BJ (cell line): ENCODE data around the gene STIM1. TPM values are rescaled to one million over a fixed set of nuclear protein-coding genes. Genes with fewer than 3 reads are reported as not detected.
"Not testable (repeated sequence)": the region's sequence is repeated elsewhere in the genome, so short reads cannot be mapped to it uniquely, and the experiment has no call there.

ENCODE experiments used
- CTCF ChIA-PET: fragments of 350-600 bp; formaldehyde crosslinking; extraction: SDS; loops from one replicate; lab custom pipeline; 2021; ENCODE audit warnings: antibody characterized with exemption, inconsistent platforms; lab: Yijun Ruan, JAX
- POLR2A ChIA-PET: fragments of 300-600 bp; sonication (Branson Sonifier 250); formaldehyde crosslinking; extraction: SDS; loops from one replicate; lab custom pipeline; 2021; ENCODE audit warnings: antibody characterized with exemption; lab: Charles Lee
- DNase-seq: peaks from one replicate; pipeline ENCODE4 v3.0.0-alpha.2; 2011; ENCODE audit warnings: low read depth
- H3K27me3 ChIP-seq: 2 replicates; pipeline ENCODE4 v1.6.0; 2011; ENCODE audit warnings: low read length; ENCODE audit not compliant: control insufficient read depth, insufficient read depth
- H3K36me3 ChIP-seq: 2 replicates; pipeline ENCODE4 v1.5.1; 2011; ENCODE audit warnings: low read length; ENCODE audit not compliant: control insufficient read depth, insufficient read depth
- H3K4me3 ChIP-seq: 2 replicates; pipeline ENCODE4 v1.5.1; 2011; ENCODE audit warnings: low read depth, mild to moderate bottlenecking, control low read depth, low read length
- CTCF ChIP-seq: IDR thresholded peaks from 2 replicates; pipeline ENCODE4 v1.5.1; 2011; ENCODE audit warnings: low read depth, mild to moderate bottlenecking, control low read depth, inconsistent platforms, low read length, moderate library complexity; ENCODE audit not compliant: insufficient read depth
- polyA plus RNA-seq: library from polyadenylated mRNA; depleted of rRNA; stranded (reverse); fragments of >200 nt; gene quantifications from 2 replicates; pipeline ENCODE4 v1.2.3, GENCODE V29; 2011

Gene STIM1
- polyA plus RNA-seq, 1 experiment: 54.6 TPM

GRCh38 chr11:3859373-3859881 is 4.0 kb downstream of the STIM1 start:
- H3K36me3 ChIP-seq: no peaks in the 10 kb centered on the region
- no peak for TF ChIP-seq CTCF
- ChIA-PET CTCF (interaction anchor here (1.8 kb wide), 1 partner anchor 10 kb away, joined by 14 read pairs; no protein-coding TSS in a partner anchor), POLR2A (no interaction called here)
- no peaks in the 10 kb centered on the region for H3K27me3 ChIP-seq
- no peak overlapping the region for H3K4me3 ChIP-seq
- no peak for DNase-seq

DNA sequence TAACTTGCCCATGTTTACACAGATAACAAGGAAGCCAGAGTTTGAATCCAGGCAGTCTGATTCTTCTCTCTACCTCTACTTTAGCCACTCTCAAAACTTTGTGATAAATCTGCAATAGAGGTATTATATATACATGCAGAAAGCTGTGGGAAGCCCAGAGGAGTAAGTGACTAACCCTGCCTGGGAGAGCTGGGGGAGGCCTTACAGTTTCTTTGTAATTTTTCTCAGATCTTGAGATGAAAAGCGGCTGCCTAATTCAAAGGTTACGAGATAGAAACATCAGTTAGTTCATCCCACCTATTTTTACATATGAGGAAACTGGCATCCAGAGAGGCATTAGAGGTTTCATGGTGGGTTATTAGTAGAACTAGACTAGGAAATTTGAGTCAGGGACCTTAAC is 4.9 kb downstream of the STIM1 start:
- H3K27me3 ChIP-seq: no peaks in the 10 kb centered on the region
- DNase-seq: no peak
- no peak overlapping the region for H3K4me3 ChIP-seq
- no peak for TF ChIP-seq CTCF
- CTCF ChIA-PET: interaction anchor here (1.8 kb wide), 1 partner anchor 11 kb away, joined by 14 read pairs; no protein-coding TSS in a partner anchor
- H3K36me3 ChIP-seq: no peaks in the 10 kb centered on the region
- POLR2A ChIA-PET: interaction anchor here (0.8 kb wide), 1 partner anchor 184 kb away, joined by 4 read pairs; no protein-coding TSS in a partner anchor

DNA sequence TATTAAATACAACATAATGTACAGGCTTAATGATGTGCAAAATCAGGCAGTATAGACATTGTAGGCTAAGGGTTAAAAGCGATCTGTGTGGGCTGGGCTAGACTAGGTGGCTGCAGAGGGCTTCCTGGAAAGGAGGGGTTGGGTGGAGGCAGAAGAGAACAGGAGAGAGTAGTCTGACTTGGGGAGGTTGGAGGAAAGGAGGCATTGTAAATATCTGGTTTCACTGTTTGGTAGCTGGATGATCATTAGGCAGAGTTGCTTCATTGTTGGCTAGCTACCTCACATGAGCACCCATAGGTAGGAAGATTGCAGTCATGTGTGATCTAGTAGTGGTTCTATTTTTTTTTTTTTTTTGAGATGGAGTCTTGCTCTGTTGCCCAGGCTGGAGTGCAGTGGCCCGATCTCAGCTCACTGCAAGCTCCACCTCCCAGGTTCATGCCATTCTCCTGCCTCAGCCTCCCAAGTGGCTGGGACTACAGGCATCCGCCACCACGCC is 5.5 kb downstream of the STIM1 start:
- H3K4me3 ChIP-seq, H3K27me3 ChIP-seq, H3K36me3 ChIP-seq, DNase-seq: not testable (repeated sequence)
- ChIA-PET CTCF (interaction anchor here (1.0 to 1.8 kb wide), 2 partner anchors 12 kb away, joined by 3 to 14 read pairs; no protein-coding TSS in a partner anchor), POLR2A (interaction anchor here (0.8 kb wide), 1 partner anchor 184 kb away, joined by 4 read pairs; no protein-coding TSS in a partner anchor)

DNA sequence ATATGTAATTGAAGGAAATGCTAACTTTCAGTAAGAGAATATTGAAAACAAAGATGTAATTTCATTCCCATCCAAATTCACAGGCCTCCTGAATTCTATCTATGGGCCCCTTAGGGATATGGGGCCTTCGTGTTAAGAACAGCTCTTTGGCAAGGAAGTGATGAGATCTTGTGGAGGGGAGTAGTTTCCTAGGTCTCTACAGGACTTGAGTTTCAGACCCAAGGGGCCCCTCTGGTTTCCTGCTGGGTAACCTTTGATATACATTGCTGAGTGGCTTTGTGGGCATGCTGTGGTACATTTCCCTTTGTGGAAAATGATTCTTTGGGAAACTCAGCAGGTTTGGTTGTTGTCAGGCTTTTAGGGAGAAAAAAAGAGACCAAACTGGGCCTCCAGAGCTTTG is 6.2 kb downstream of the STIM1 start:
- no peak overlapping the region for H3K4me3 ChIP-seq
- ChIA-PET CTCF (interaction anchor here (1.0 to 1.2 kb wide), 2 partner anchors 13 to 204 kb away, joined by 3 read pairs; no protein-coding TSS in a partner anchor), POLR2A (no interaction called here)
- no peak for DNase-seq
- no peak for TF ChIP-seq CTCF
- no peaks in the 10 kb centered on the region for H3K27me3 ChIP-seq
- H3K36me3 ChIP-seq: no peaks in the 10 kb centered on the region

GRCh38 chr11:3865388-3866193 is 10.1 kb downstream of the STIM1 start:
- no peak for DNase-seq
- no peak for TF ChIP-seq CTCF
- Histone ChIP-seq H3K27me3 (no peaks in the 10 kb centered on the region), H3K36me3 (no peaks in the 10 kb centered on the region), H3K4me3 (no peak overlapping the region)
- CTCF ChIA-PET: interaction anchor here (0.5 to 1.8 kb wide), 3 partner anchors 10 to 11 kb away, joined by 3 to 8 read pairs (median 3); partner anchors contain the start of gene STIM1
- POLR2A ChIA-PET: no interaction called here
